HG03039 (cell line): ENCODE results near the gene SF3A2.
A peak's percentile ranks its signal among the peaks of the same experiment; 100 is the strongest.

Experiments used
- ATAC-seq: cut with Tn5 transposase; IDR thresholded peaks from one replicate; pipeline ENCODE4 v1.9.1; 2021; ENCODE audit warnings: mild to moderate bottlenecking, moderate library complexity; ENCODE audit not compliant: unreplicated experiment

The SF3A2 gene

GRCh38 chr19:2252055-2252796, 15.6 kb downstream of the SF3A2 start:
- no peak for ATAC-seq

GRCh38 chr19:2252797-2253105, 16.1 kb downstream of the SF3A2 start:
- no peak for ATAC-seq

GRCh38 chr19:2253106-2254063, 16.8 kb downstream of the SF3A2 start:
- no peak for ATAC-seq

- ATAC-seq = no peak
Measured at GRCh38 chr19:2254064-2254872, 17.6 kb downstream of the SF3A2 start.

DNA sequence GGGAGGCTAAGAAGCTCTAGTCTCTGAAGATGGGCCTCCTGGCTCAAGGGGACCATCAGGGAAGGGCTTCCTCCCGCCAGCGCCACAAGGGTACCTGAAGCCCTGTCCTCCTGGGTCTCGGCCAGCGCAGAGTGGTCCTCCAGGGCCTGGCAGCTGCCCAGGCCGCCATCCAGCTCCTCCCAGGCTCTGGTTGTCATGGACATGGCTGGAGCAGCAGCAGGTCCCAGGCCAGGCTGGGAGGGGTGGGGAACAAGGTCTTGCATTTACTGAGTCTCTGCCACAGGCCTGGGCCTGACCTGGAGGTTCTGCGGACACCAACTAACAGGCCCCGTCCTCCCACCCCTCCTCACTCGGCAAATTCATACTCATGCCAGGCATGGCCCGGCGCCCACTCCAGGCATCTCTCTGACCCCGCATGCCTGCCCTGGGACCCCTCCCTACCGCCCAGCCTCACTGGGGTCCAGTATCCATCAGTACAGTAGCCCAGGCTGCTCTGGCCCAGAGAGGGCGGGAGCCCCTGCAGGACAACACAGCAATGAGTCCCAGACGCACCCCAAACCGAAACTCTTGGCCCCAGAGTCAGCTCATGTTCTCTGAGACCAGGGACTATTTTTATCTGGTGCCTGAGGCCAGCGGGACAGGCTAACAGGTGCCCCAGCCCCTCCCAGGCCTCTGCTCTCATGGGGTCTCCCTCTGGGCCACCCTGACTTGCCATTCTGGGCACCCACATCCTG, 18.7 kb downstream of the SF3A2 start:
- no peak for ATAC-seq

GRCh38 chr19:2255982-2256685, 19.5 kb downstream of the SF3A2 start, which contains the start of gene JSRP1:
JSRP1 (minus strand) TSS chr19:2256417; CDS start chr19:2255314, 1,103 bp downstream.
- ATAC-seq = no peak

- ATAC-seq = no peak
Measured at GRCh38 chr19:2259336-2259735, 22.7 kb downstream of the SF3A2 start.

- ATAC-seq = no peak
Measured at GRCh38 chr19:2260341-2260805, 23.7 kb downstream of the SF3A2 start.

- no peak for ATAC-seq
Measured at GRCh38 chr19:2261438-2262172, 25.0 kb downstream of the SF3A2 start.

DNA sequence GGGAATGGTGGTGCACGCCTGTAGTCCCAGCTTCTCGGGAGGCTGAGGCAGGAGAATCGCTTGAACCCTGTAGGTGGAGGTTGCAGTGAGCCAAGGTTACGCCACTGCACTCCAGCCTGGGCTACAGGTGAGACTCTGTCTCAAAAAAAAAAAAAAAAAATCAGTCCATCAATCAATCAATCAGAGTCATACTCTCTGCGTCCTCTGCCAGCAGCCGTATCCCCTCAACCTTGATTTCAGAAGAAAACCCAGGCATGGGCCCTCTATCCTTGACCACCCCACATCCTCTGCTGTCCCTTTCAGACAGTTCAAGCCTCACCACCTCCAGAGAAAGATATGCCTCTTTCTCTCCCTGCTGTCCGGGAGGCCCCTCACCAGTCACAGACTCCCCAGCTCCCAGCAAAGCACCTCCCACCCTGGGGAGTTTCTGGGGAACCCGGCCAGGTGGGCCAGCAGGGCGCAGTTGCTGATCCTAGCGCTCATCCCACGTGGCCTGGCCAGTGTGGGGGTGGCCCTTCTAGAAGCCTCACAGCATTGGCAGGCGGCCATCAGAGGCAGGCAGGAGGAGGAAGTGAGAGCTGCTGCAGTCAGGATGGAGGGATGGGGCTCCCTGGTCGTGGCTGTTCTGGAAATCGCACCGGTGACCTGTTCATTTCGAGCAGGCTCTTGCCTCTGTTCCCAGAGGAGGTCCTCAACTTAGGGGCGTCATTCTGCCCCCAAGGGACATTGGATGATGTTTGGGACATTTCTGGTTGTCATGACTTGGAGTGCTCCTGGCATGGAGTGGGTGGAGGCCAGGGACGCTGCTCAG, 29.8 kb downstream of the SF3A2 start:
- ATAC-seq = no peak

DNA sequence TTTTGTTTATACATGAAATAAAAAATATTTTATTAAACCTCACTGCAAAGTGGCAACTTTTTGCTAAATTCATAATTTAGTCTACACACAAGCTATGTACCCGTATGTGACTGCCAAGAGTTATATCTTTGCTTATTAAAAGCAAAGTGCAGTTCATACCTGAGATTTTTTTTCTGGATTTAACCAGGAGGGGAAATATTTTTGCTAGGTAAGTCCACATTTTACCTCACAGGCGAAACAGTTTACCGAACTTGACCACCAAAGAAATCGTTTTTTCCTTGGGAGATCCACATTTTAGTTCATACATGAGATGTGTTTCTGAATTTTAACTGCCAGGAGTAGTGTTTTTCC, 31.8 kb downstream of the SF3A2 start:
- no peak for ATAC-seq

DNA sequence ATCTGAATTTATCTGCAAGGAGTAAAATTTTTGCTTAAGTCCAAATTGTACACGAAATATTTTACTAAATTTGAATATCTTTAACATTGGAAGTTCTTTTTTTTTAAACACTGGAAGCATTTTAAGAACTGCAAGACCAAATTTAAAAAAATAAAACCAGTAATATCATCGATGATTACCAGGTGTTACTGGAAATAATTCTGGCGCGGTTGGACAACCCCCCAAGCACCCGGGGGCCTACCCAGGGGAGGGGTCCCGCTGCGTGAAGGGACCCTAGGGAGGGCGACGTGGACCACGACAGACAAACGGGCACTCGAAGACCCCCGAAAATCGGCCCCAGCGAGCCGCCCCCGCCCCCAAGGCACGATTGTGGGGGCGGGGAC, 32.2 kb downstream of the SF3A2 start:
- no peak for ATAC-seq

GRCh38 chr19:2269244-2270156, 32.9 kb downstream of the SF3A2 start:
- ATAC-seq = peak; percentile 47

GRCh38 chr19:2270157-2270422, 33.5 kb downstream of the SF3A2 start:
- ATAC-seq = no peak

DNA sequence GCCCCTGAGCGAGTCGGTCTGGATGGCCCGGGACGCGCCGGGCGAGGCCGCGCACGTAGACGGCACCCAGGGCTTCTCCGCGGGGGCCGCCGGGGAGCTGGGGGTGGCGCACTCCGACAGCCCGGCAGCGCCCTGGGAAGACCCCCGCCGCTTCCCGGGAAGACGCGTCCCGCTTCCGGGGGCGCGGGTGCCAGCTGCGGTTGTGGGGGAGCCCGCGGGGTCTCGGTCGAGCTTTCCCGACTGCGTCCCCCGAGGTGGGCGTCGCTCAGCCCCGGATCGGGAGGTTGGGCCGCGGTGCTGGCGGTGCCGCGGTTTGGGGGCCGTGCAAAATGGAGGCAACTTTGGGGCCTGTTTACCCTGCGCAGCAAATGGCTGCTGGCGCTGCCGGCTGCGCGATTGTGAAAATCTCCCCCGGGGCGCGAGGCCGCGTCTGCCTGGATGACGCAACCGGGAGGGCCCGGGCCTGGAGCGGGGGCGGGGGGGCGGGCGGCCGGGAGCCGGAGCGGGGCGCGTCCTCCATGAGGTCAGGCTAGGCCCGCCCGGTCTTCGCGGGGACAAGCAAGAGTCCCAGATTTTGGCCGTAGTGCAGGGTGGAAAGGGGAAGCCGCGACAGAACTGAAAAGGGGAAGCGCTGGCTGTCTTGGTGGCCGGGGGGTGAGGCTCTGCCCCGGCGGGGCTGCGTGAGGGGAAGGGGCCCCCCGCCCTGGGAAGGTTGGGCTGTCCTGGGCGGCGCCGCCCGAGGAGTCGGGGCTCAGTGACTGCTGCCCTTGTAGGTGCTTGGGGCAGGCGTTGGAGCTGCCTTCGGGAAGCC, 34.0 kb downstream of the SF3A2 start:
- ATAC-seq = no peak

GRCh38 chr19:2271234-2272103, 34.8 kb downstream of the SF3A2 start:
- no peak for ATAC-seq
